Mammary epithelial cell (primary cell): Measurements from ENCODE around the gene EML4.

ENCODE experiments used
- EZH2 ChIP-seq: IDR thresholded peaks from 2 replicates; pipeline ENCODE4 v1.6.1; 2012; ENCODE audit warnings: low read length, inconsistent platforms, borderline replicate concordance
- TF ChIP-seq, protein P1 (sequence below), 2 donors: IDR thresholded peaks in 1 of 2; conservative IDR thresholded peaks in 1 of 2; 2 replicates each; pipeline ENCODE4 v1.5.1; 2011 to 2012; ENCODE audit warnings: inconsistent platforms in 2 of 2, low read length in 2 of 2, mild to moderate bottlenecking in 2 of 2, control low read depth in 1 of 2, low read depth in 1 of 2; ENCODE audit not compliant: insufficient read depth in 1 of 2; ENCODE audit errors: extremely low read depth in 1 of 2

DNA sequence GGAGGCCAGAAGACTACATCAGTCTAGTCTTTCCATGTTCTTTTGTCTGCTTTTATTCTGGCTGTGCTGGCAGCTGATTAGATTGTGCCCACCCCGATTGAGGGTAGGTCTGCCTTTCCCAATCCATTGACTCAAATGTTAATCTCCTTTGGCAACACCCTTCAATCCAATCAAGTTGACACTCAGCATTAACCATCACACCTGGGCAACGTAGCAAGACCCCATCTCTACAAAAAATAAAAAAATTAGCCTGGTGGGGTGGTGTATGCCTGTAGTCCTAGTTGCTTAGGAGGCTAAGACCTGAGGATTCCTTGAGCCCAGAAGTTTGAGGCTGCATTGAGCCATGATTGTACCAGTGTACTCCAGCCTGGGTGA, 33.5 kb downstream of the EML4 start:
- TF ChIP-seq, protein P1, sequence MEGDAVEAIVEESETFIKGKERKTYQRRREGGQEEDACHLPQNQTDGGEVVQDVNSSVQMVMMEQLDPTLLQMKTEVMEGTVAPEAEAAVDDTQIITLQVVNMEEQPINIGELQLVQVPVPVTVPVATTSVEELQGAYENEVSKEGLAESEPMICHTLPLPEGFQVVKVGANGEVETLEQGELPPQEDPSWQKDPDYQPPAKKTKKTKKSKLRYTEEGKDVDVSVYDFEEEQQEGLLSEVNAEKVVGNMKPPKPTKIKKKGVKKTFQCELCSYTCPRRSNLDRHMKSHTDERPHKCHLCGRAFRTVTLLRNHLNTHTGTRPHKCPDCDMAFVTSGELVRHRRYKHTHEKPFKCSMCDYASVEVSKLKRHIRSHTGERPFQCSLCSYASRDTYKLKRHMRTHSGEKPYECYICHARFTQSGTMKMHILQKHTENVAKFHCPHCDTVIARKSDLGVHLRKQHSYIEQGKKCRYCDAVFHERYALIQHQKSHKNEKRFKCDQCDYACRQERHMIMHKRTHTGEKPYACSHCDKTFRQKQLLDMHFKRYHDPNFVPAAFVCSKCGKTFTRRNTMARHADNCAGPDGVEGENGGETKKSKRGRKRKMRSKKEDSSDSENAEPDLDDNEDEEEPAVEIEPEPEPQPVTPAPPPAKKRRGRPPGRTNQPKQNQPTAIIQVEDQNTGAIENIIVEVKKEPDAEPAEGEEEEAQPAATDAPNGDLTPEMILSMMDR (conservative IDR thresholded peaks at IDR 0.05 in 1 of 2, IDR thresholded peaks at IDR 0.05 in 1 of 2; ENCODE audit: extremely low read depth in 1 of 2, insufficient read depth in 1 of 2, low read depth in 1 of 2, low read length in 2 of 2): no peak
- TF ChIP-seq EZH2: no peak
